HepG2 (cell line): ENCODE measurements around the gene DESI2. TPM values are rescaled to one million over a fixed set of nuclear protein-coding genes. Genes with fewer than 3 reads are reported as not detected.

Experiments
- ATAC-seq: fragments of 200-7000 bp; cut with Tn5 transposase; 3 replicates; pipeline ENCODE4 v1.9.1; 2020; ENCODE audit warnings: mild to moderate bottlenecking, moderate library complexity
- BruUV-seq: library from RNA; stranded (reverse); fragments of 400-500 nt; replicated peaks from 2 replicates; lab custom pipeline; 2021; lab: Mats Ljungman, UMichigan
- CTCF ChIA-PET: fragments of 300-600 bp; formaldehyde crosslinking; extraction: SDS; loops from one replicate; lab custom pipeline; 2021; ENCODE audit warnings: low total read pairs, inconsistent platforms, low intra/inter-chr PET ratio; lab: Yijun Ruan, JAX
- POLR2A ChIA-PET: fragments of 350-600 bp; sonication (Branson Sonifier 250); formaldehyde crosslinking; loops from one replicate; lab custom pipeline; 2020; ENCODE audit warnings: antibody characterized with exemption, inconsistent platforms; lab: Yijun Ruan, JAX
- DNase-seq: peaks from one replicate; pipeline ENCODE4 v3.0.0-alpha.2; 2015; ENCODE audit warnings: low spot score
- FAIRE-seq: peaks from 3 replicates; lab custom pipeline; 2011; peaks lifted over from hg19 to GRCh38; lab: Jason Lieb, UNC
- H2AFZ ChIP-seq: one replicate; pipeline ENCODE4 v1.6.1; 2011; ENCODE audit warnings: low read length, inconsistent platforms
- H3K27ac ChIP-seq: fragments of 300-600 bp; 3 replicates; pipeline ENCODE4 v1.8.0; 2011; ENCODE audit warnings: mixed run types, mild to moderate bottlenecking, mixed read lengths, low read length, inconsistent platforms; ENCODE audit not compliant: insufficient read depth; ENCODE audit errors: extremely low read length
- H3K27me3 ChIP-seq, 2 experiments: fragments of 200-600 bp in 1 of 2; 2 replicates in 1 of 2; 3 replicates in 1 of 2; pipeline versions ENCODE4 v1.6.0 to v1.8.0; 2011; ENCODE audit warnings: low read length in 2 of 2, mild to moderate bottlenecking in 2 of 2, moderate library complexity in 2 of 2, inconsistent platforms in 1 of 2; ENCODE audit not compliant: insufficient read depth in 2 of 2, control insufficient read depth in 1 of 2
- H3K36me3 ChIP-seq, 2 experiments: fragments of 200-600 bp in 1 of 2; replicated peaks in 1 of 2; 2 replicates in 1 of 2; 3 replicates in 1 of 2; pipeline versions ENCODE4 v1.5.1 to v1.8.0; 2011; ENCODE audit warnings: low read length in 2 of 2, inconsistent platforms in 1 of 2; ENCODE audit not compliant: insufficient read depth in 2 of 2, control insufficient read depth in 1 of 2
- H3K4me1 ChIP-seq: 2 replicates; pipeline ENCODE4 v1.5.1; 2012; ENCODE audit warnings: low read length, inconsistent platforms; ENCODE audit not compliant: insufficient read depth
- H3K4me2 ChIP-seq: 2 replicates; pipeline ENCODE4 v1.6.0; 2011; ENCODE audit warnings: low read depth, low read length, inconsistent platforms
- H3K4me3 ChIP-seq, 3 experiments: fragments of 200-600 bp in 1 of 3; sonication (generic), shearing (Covaris generic) in 1 of 3; replicated peaks in 1 of 3; 2 replicates each; pipeline ENCODE4 v1.5.1; 2011 to 2016; ENCODE audit warnings: low read length in 3 of 3, inconsistent platforms in 2 of 3, low read depth in 2 of 3, mild to moderate bottlenecking in 2 of 3, control low read depth in 1 of 3, mixed read lengths in 1 of 3; ENCODE audit not compliant: insufficient read depth in 1 of 3
- H3K79me2 ChIP-seq: one replicate; pipeline ENCODE4 v1.6.1; 2011; ENCODE audit warnings: low read length, inconsistent platforms; ENCODE audit not compliant: insufficient read depth
- H3K9ac ChIP-seq: 2 replicates; pipeline ENCODE4 v1.6.0; 2011; ENCODE audit warnings: mild to moderate bottlenecking, low read depth, low read length, inconsistent platforms; ENCODE audit not compliant: insufficient read depth
- H3K9me3 ChIP-seq: 2 replicates; pipeline ENCODE4 v1.5.1; 2012; ENCODE audit warnings: mild to moderate bottlenecking, low read length
- H4K20me1 ChIP-seq: 2 replicates; pipeline ENCODE4 v1.6.0; 2011; ENCODE audit warnings: inconsistent platforms, mild to moderate bottlenecking, low read length, moderate library complexity; ENCODE audit not compliant: insufficient read depth
- CEBPG ChIP-seq: IDR thresholded peaks from 2 replicates; pipeline ENCODE4 v1.6.1; 2016
- HOXA5 ChIP-seq: sonication (generic); formaldehyde crosslinking; IDR thresholded peaks from 2 replicates; pipeline ENCODE4 v1.4.0; 2020; ENCODE audit warnings: missing genetic modification reagents
- IKZF4 ChIP-seq: sonication (generic); formaldehyde crosslinking; IDR thresholded peaks from 2 replicates; pipeline ENCODE4 v1.5.1; 2020; ENCODE audit warnings: borderline replicate concordance, mild to moderate bottlenecking, low read depth, missing genetic modification reagents; ENCODE audit errors: not compliant biosample characterization
- MAFF ChIP-seq: IDR thresholded peaks from 2 replicates; pipeline ENCODE4 v1.6.1; 2011; ENCODE audit warnings: low read depth, low read length, improper control_type of control experiment
- PREB ChIP-seq: sonication (generic); formaldehyde crosslinking; IDR thresholded peaks from 2 replicates; pipeline ENCODE4 v1.4.0; 2020; ENCODE audit warnings: missing genetic modification reagents
- SOX13 ChIP-seq, 3 experiments: fragments of 450-650 bp in 1 of 3; sonication (generic) in 1 of 3; formaldehyde crosslinking in 1 of 3; IDR thresholded peaks in 2 of 3; conservative IDR thresholded peaks in 1 of 3; 2 replicates each; pipeline versions ENCODE4 v1.5.0 to v1.6.1; 2016 to 2020; ENCODE audit warnings: antibody characterized with exemption in 1 of 3, mild to moderate bottlenecking in 1 of 3, missing compliant biosample characterization in 1 of 3, missing genetic modification reagents in 1 of 3, moderate library complexity in 1 of 3
- ZBTB46 ChIP-seq: sonication (generic); formaldehyde crosslinking; IDR thresholded peaks from 2 replicates; pipeline ENCODE4 v1.4.0; 2020; ENCODE audit warnings: mild to moderate bottlenecking, missing genetic modification reagents, borderline replicate concordance
- ZEB1 ChIP-seq: IDR thresholded peaks from 2 replicates; pipeline ENCODE4 v1.6.1; 2012; ENCODE audit warnings: mild to moderate bottlenecking, low read depth, inconsistent platforms; ENCODE audit not compliant: insufficient replicate concordance
- ZFP36 ChIP-seq: fragments of 150-350 bp; IDR thresholded peaks from 2 replicates; pipeline ENCODE4 v1.6.1; 2018; ENCODE audit warnings: borderline replicate concordance, low read length, low read depth; ENCODE audit not compliant: partially characterized antibody
- ZNF263 ChIP-seq: sonication (generic); formaldehyde crosslinking; IDR thresholded peaks from 2 replicates; pipeline ENCODE4 v1.4.0; 2020; ENCODE audit warnings: missing genetic modification reagents
- ZNF430 ChIP-seq: sonication (generic); formaldehyde crosslinking; IDR thresholded peaks from 2 replicates; pipeline ENCODE4 v1.9.0; 2021; ENCODE audit warnings: mild to moderate bottlenecking, missing genetic modification reagents
- ZNF710 ChIP-seq: sonication (generic); formaldehyde crosslinking; IDR thresholded peaks from 2 replicates; pipeline ENCODE4 v1.5.0; 2020; ENCODE audit warnings: mild to moderate bottlenecking, missing genetic modification reagents, borderline replicate concordance
- whole genome bisulfite sequencing: methylation state at CpG from one replicate; pipeline ENCODE4 v1.1.6; 2017; ENCODE audit warnings: low lambda C conversion rate; 5-methylcytosine and 5-hydroxymethylcytosine counted together
- in situ Hi-C: cut with HindIII; loops from 2 replicates; pipeline ENCODE4 v1.10.0; 2017; ENCODE audit warnings: low pct_unique_long_range_greater_than_20kb; ENCODE audit not compliant: extremely low pct_ligation_motif_present
- intact Hi-C: fragments of 100-400 bp; cut with micrococcal nuclease; formaldehyde crosslinking; loops from one replicate; pipeline ENCODE4 v1.10.0; 2022; ENCODE audit not compliant: unreplicated experiment
- polyA plus RNA-seq, 8 experiments: library from polyadenylated mRNA; depleted of rRNA in 3 of 8; stranded (reverse) in 7 of 8; unstranded in 1 of 8; fragments of >200 nt; fragmentation: Illumina TruSeq in 4 of 8; extraction: Trizol in 4 of 8; gene quantifications; 2 replicates each; pipeline versions ENCODE4 v1.2.1 to v1.2.3, GENCODE V29; 2011 to 2016; ENCODE audit warnings: low read depth in 4 of 8, missing spikeins in 1 of 8, mixed read lengths in 1 of 8; ENCODE audit not compliant: insufficient read depth in 1 of 8
- total RNA-seq, 5 experiments: library from RNA; depleted of rRNA; stranded (reverse); fragments of >200 nt; fragmentation: Illumina TruSeq; extraction: Trizol; gene quantifications; 2 replicates each; pipeline ENCODE4 v1.2.3, GENCODE V29; 2016; ENCODE audit warnings: low read depth in 1 of 5

DESI2 gene
- total and polyA plus RNA-seq, 2 of the 13 experiments (the other 11 are each of a cell fraction or from before 2014, with no cell fraction given), result 23.1 to 42.2 TPM

GRCh38 chr1:244628789-244629188 lies 24.1 kb upstream of the DESI2 start:
- no peak for FAIRE-seq
- Histone ChIP-seq H3K4me2 (no peak overlapping the region), H3K36me3 (no peaks in the 10 kb centered on the region), H3K9me3 (no peaks in the 10 kb centered on the region), H3K27me3 (peaks cover 0 to 11% of the 10 kb centered on the region in 2 experiments; a peak in 1 of 5 replicates), H3K79me2 (no peaks in the 10 kb centered on the region), H3K27ac (no peak overlapping the region), H3K9ac (no peak overlapping the region), H3K4me3 (no peak overlapping the region), H4K20me1 (no peaks in the 10 kb centered on the region), H2AFZ (no peak overlapping the region), H3K4me1 (no peaks in the 10 kb centered on the region)
- in situ Hi-C loops (no loop called here), intact Hi-C loops (no loop called here)
- no peak for ATAC-seq
- POLR2A ChIA-PET, result no interaction called here
- CTCF ChIA-PET, result no interaction called here
- no peak for DNase-seq
- 13% methylated on average over 5 of the region's 5 CpGs for WGBS
- no TSS peak for BruUV-seq
- TF ChIP-seq ZNF430 (CRISPR knock-in tag) (no peak), ZBTB46 (no peak), MAFF (peak; percentile 48), PREB (CRISPR knock-in tag) (no peak), ZNF710 (CRISPR knock-in tag) (no peak), SOX13 (IDR thresholded peaks at IDR 0.05) (no peak), SOX13 (CRISPR knock-in tag; conservative IDR thresholded peaks at IDR 0.05 in 1 of 2, IDR thresholded peaks at IDR 0.05 in 1 of 2) (no peak), ZNF263 (CRISPR knock-in tag) (no peak), HOXA5 (CRISPR knock-in tag) (no peak), ZFP36 (no peak), IKZF4 (CRISPR knock-in tag) (no peak), CEBPG (CRISPR knock-in tag) (no peak), ZEB1 (no peak)
